Heart left ventricle (tissue), 13 donors: ENCODE measurements around the gene ASPG.

Source experiments
- CTCF ChIP-seq, 12 donors: fragments of 200-600 bp; sonication (generic) in 4 of 12; IDR thresholded peaks; one replicate each; pipeline versions ENCODE4 v1.5.0 to v1.8.0; 2018 to 2022; ENCODE audit warnings: antibody characterized with exemption in 12 of 12, mild to moderate bottlenecking in 5 of 12
- POLR2A ChIP-seq, 2 donors: fragments of 450-650 bp; IDR thresholded peaks; one replicate each; pipeline ENCODE4 v1.6.1; 2017; ENCODE audit warnings: antibody characterized with exemption in 2 of 2, mild to moderate bottlenecking in 2 of 2, moderate library complexity in 2 of 2
- donor health status: ischemic (EF 13 %, LVEDD 7.1; RV severe dilation, severe dysfunction).
- donor health status: DM: no; HTN: yes; CAD: no.
- donor health status: DM: no; HTN: no; CAD: no.
- donor health status: ischemic (EF 25% LVEDD 6.9; RV normal size, moderate dysfunction).
- donor health status: ischemic (EF 25% LVEDD 5.7; RV mildly dilated, moderate dysfunction).
- donor health status: ischemic (EF 35%, LVEDD 5.7; RV mildly dilated, moderate dysfunction).
- donor health status: nonischemic (EF 11% LVEDD 7.7; RV severe dilation, severe dysfunction).
- donor health status: DM: yes; HTN: yes; CAD: no.
- donor health status: PGD.
- donor health status: ischemic (EF 29% LVEDD 5.4; RV normal size, mild dysfunction).
- donor health status: nonischemic (EF 23%, LVEDD 6.1; RV moderate dilation, normal function).

GRCh38 chr14:104142136-104142945 lies 56.8 kb downstream of the ASPG start:
- TF ChIP-seq POLR2A (IDR thresholded peaks at IDR 0.05) (no peak), CTCF (IDR thresholded peaks at IDR 0.05) (no peak)
